Activated T-cell treated with anti-CD3 and anti-CD28 coated beads for 1 hour (primary cell): Measurements from ENCODE around the gene INKA1.
"Not testable (repeated sequence)": the region's sequence is repeated elsewhere in the genome, so short reads cannot be mapped to it uniquely, and the experiment has no call there.

Source experiments
- DNase-seq: peaks from one replicate; pipeline ENCODE4 v3.0.0-alpha.2; 2020; ENCODE audit warnings: low read depth

INKA1 gene

DNA sequence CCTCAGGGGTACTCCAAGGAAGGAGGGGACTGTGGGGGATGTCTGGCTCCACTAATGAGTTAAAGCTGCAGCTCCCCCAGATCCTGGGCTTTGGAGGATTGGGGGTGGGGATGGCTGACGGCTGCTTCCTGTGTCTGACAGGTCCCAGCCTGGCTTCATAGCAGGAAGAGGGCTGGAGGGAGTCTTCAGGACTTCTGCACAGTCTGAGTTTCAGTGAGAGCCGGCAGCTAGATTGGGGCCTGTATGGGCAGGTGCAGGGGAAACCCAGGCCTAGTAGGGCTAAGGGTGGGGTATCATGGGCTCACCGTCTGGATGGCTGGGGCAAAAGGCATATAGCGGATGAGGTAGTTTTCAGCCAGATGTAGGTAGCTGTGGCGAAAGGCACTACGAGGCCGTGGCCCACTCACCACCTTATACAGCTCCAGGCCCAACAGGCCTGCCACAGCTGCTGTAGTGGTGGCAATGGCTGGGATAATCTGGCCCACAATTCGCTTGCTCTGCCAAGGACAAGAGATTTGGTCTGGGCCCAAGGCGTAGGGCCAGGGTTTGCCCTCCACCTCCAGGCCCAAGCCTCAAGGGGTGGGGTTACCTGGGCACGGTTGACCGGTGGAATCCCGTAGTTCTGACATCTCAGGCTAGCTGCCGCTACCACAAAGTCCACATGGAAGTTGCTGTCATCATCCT lies 4.5 kb downstream of the INKA1 start:
- no peak for DNase-seq

DNA sequence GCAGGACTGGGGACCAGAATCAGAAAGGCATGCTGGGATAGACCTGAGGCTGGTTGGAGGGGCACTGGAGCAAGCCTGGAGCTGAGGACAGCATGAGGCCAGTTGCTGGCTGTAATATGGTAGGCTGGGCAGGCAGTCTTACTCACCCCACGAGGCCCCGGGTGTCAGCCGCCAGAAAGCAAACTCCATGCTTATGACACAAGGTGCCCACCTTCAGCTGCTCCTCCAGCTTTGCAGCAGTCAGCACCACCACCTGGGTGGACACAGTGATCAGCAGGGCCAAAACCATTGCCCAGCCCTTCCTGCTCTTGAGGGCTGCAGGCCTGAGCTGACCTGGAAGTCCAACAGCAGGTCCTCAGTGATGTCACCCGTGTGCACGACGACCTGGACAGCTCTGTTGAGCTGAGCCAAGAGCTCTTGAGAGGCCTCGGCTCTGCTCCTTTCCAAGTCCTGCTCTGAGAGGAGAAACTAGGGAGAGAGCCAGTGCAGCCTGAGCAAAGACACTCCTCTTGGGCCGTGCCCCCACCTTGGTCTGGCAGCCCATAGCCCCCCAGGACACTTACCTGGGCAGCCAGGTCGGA lies 9.9 kb downstream of the INKA1 start:
- DNase-seq, result no peak

DNA sequence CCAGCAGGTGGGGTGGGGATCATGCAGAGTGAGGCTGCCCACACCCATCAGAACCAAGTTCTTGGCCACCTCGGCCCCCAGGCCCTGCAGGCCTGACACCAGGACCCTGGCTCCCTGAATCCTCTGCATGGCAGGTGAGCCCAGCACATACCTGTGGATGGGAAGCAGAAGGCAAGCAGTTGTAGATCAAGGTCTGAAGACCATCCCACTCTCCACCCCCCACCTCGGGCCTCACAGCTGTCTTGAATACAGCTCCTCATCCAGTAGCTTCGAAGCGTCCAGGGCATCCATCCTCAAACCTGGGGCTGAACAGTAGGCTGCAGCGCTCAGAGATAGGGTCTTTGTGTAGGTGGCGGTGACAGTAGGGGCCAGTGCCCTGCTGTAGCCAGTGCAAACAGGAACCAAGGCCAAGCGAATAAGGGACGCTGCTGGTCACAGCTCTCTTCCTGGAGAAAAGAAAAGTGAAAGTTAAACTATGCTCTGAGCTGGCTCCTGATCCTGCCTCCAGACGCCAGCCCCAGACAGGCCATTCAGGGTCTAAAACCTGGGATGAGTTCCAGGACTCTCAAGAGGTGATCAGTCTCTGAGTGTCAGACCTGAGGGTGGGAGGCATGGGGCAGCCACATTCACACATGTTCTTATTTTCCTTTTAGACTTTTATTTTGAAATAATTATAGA lies 10.6 kb downstream of the INKA1 start, which contains the start of gene UBA7:
UBA7 (minus strand) TSS at position 457 of the 678 bp plus-strand sequence; CDS start at position 291, 166 bp downstream.
- DNase-seq, result no peak

- DNase-seq, result not testable (repeated sequence)
Observed at GRCh38 chr3:49823131-49823530, 20.1 kb downstream of the INKA1 start.

GRCh38 chr3:49826016-49826415 lies 23.0 kb downstream of the INKA1 start:
- DNase-seq, result no peak

DNA sequence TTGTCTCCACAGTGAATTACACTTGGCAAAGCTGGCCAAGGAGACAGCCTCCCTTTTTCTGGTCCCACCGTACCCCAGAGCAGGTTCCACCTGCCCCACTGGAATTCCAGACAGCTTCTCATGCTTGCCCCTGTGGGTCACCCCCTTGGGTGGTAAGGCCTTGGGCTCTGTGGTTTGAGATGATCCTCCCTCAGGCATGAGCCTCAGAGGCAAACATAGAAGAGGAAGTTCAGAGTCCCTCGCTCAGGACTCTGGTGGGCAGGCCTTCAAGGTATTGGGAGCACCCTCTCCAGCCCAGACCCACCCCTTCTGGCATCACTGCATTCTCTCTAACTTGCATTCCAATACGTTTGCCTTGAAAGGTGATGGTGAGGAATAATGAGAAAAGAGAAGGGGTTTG lies 28.3 kb downstream of the INKA1 start:
- no peak for DNase-seq

DNA sequence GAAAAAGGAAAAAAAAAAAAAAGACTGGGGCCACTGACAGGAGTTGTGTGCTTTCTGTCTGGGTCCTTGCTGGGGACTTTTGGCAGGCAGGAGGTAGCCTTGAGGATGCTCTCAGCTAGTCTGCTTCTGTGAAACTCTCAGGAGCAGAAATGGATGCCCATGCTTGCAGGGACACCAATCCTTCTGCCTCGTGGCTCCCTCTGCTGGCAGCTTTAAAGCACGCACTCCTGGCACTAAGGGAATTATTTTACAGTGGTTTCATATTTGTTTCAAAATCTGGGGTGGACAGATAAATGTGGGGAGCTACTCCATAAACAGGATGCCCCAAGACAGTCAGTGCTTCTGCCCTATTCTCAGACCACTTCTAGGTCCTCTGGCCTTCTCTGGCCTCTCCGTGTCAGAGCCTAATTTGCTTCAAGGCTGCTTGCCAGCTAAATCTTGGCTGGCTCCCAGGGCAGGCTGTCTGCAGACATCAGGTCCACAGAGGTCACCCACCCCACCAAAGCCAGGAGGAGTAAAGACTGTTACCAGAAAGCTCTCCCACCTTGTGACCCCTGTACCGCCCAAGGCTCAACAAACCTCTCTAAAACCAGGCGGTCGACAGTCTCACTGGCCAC lies 36.2 kb downstream of the INKA1 start:
- DNase-seq, result peak; percentile 75

GRCh38 chr3:49840388-49840787 lies 37.3 kb downstream of the INKA1 start:
- no peak for DNase-seq

DNA sequence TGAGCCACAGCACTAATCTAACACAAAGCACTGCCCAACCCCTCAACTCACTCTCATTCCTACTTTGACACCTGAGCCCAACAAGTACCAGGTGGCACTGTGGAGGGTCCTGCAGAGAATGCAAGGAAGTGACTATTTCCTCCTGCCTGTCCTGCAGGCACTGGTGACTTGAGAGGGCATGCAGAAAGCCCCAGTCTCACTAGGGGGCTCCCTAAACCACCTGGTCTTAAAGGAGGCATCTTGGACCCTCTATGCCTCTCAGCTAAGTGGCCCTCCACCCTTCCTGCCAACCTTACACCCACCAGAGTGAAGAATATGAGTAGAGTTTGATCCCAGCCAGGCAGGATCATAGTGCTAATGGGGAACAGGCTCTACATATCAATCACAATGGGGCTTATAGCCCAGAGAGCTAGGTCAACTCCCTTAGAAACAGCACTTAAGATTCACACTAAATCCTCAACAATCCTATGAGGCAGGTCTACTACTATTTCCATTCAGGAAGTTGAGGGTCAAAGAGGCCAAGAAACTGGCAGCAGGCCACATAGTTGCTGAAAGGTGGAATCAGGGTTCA lies 38.1 kb downstream of the INKA1 start:
- DNase-seq, result no peak

DNA sequence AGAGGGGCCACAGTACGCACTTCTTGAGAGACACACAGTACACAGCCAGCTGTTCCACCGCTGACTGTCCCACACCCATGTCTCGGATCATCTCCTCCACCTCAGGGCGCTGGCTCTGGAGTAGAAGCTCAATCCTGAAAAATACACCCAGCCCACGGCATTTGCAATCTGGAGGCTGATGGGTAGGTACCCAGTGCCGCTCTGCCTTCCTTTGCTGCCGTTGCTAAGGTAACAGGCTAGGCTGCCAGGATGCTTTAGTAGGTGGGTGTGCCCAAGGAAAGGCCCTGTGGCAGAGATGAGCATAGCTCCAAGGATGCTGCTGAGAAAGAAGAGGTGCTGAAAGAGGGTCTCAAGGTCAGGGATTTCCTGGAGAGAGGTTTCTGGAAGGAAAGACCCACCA lies 38.7 kb downstream of the INKA1 start:
- DNase-seq, result no peak

GRCh38 chr3:49842843-49843517 lies 39.9 kb downstream of the INKA1 start:
- DNase-seq, result no peak

DNA sequence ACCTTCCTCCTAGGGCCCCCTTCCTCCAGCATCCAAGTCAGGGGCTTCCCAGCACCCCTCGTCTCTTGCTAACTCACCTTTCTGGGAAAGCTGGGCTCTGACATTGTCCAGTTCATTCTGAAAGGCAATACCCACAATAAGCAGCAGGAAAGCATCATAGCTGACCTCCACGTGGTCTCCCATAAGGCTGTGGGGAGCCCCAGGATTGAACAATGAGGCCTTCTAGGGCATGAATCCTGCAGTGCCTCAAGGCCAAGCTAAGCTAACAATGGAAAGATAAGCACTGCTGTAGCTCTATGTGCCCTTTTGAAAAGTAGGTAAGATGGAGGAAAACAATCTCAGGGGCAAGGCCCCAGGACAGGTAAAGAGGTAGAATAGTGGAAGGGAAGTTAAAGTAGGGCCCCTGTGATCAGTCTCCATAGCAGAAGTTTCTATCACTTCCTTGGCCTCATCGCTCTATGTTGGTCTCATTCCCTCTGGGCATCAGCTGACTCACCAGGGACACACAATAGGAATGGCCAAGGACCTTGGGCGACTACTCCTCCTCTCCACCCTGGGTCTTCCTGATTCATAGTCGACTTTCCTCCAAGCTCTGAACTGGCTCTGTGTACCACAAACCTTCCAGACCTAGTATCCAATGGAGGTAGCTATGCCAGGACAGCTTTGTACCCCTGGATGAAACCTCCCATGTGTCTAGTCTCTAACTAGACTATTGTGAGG lies 41.6 kb downstream of the INKA1 start:
- DNase-seq, result no peak

DNA sequence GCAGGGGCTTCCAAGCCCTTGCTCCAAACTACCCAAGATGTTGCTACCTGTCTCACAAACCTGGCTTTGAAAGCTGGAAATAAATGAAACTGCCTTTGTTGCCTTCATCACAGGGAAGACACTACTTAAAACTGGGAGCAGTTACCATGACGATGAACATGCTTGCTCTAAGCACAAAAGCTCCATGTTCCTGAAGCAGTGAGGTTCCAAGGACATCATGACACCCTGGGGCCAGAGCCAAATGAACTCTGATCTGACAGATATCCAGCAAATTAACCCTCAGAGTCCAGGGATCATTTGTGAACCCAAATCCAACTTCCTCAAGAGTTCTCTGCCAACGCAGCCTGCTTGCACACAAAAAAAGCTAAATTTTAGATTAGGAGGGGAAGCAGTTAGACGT lies 42.6 kb downstream of the INKA1 start:
- no peak for DNase-seq
